HS-27A (cell line): ENCODE results near the gene KANK3.
"Not testable (repeated sequence)": the region's sequence is repeated elsewhere in the genome, so short reads cannot be mapped to it uniquely, and the experiment has no call there.

Experiments used
- DNase-seq: peaks from one replicate; pipeline ENCODE4 v3.0.0-alpha.2; 2012; ENCODE audit warnings: low read depth, missing footprints

KANK3 gene

GRCh38 chr19:8370176-8371010 is 27.3 kb upstream of the KANK3 start:
- no peak for DNase-seq

- DNase-seq = peak; percentile 83
These were observed 24.4 kb upstream of the KANK3 start for GRCh38 chr19:8367327-8368001.

- DNase-seq = no peak
These were observed 23.9 kb upstream of the KANK3 start for GRCh38 chr19:8366961-8367326.

GRCh38 chr19:8366121-8366581 is 23.1 kb upstream of the KANK3 start:
- no peak for DNase-seq

- no peak for DNase-seq
These were observed 21.0 kb upstream of the KANK3 start, which contains the start of gene ANGPTL4 for GRCh38 chr19:8363803-8364771. TSS of gene ANGPTL4 (plus strand) at chr19:8364155. CDS start at chr19:8364322, 167 bp downstream.

GRCh38 chr19:8361921-8362793 is 19.1 kb upstream of the KANK3 start:
- DNase-seq = peak; percentile 93

GRCh38 chr19:8360196-8360595 is 17.1 kb upstream of the KANK3 start:
- no peak for DNase-seq

GRCh38 chr19:8358948-8359347 is 15.9 kb upstream of the KANK3 start:
- DNase-seq = no peak

- DNase-seq = no peak
These were observed 14.0 kb upstream of the KANK3 start for GRCh38 chr19:8357007-8357521.

GRCh38 chr19:8355631-8356402 is 12.8 kb upstream of the KANK3 start:
- DNase-seq = peak; percentile 87

GRCh38 chr19:8352845-8353244 is 9.8 kb upstream of the KANK3 start:
- not testable (repeated sequence) for DNase-seq

GRCh38 chr19:8352134-8352827 is 9.2 kb upstream of the KANK3 start:
- no peak for DNase-seq

- not testable (repeated sequence) for DNase-seq
These were observed 6.7 kb upstream of the KANK3 start for GRCh38 chr19:8349629-8350372.

GRCh38 chr19:8343483-8343844 is 402 bp upstream of the KANK3 start:
- DNase-seq = no peak

GRCh38 chr19:8342316-8342683 is 762 bp downstream of the KANK3 start:
- DNase-seq = no peak

- not testable (repeated sequence) for DNase-seq
These were observed 1.6 kb downstream of the KANK3 start for GRCh38 chr19:8341504-8341903.

- DNase-seq = no peak
These were observed 2.5 kb downstream of the KANK3 start for GRCh38 chr19:8340341-8341096.

GRCh38 chr19:8338835-8339234 is 4.2 kb downstream of the KANK3 start:
- DNase-seq = no peak
